ENCODE results near the gene ALG6.

ALG6 gene

DNA sequence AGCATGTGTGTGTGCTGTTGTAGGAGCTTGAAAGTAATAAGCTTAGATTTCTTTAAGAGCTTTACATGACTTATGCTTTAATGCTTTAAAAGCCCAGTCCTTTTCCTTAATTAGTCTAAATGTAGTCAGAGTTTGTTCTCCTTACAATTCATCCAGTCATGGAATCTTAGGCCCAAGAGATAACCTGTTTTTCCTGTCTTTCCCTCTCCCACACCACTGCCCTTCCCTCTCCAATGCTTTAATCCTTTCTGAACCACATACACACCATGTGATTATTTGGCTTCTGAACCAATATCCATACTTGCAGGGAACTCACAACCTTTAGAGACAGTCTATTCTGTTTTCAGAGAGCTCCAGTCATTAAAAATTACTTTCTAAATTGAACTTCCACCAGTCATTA lies 37.6 kb downstream of the ALG6 start:
- Histone ChIP-seq H3K36me3 (no peaks in the 10 kb centered on the region), H3K9me3 (no peaks in the 10 kb centered on the region), H3K4me1 (no peaks in the 10 kb centered on the region), H3K27me3 (no peaks in the 10 kb centered on the region), H3K4me3 (ENCODE audit: low read depth, low read length) (no peak overlapping the region)
- TF ChIP-seq, protein P1, sequence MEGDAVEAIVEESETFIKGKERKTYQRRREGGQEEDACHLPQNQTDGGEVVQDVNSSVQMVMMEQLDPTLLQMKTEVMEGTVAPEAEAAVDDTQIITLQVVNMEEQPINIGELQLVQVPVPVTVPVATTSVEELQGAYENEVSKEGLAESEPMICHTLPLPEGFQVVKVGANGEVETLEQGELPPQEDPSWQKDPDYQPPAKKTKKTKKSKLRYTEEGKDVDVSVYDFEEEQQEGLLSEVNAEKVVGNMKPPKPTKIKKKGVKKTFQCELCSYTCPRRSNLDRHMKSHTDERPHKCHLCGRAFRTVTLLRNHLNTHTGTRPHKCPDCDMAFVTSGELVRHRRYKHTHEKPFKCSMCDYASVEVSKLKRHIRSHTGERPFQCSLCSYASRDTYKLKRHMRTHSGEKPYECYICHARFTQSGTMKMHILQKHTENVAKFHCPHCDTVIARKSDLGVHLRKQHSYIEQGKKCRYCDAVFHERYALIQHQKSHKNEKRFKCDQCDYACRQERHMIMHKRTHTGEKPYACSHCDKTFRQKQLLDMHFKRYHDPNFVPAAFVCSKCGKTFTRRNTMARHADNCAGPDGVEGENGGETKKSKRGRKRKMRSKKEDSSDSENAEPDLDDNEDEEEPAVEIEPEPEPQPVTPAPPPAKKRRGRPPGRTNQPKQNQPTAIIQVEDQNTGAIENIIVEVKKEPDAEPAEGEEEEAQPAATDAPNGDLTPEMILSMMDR (IDR thresholded peaks at IDR 0.05; ENCODE audit: low read depth, low read length) = no peak
- no peak for DNase-seq

DNA sequence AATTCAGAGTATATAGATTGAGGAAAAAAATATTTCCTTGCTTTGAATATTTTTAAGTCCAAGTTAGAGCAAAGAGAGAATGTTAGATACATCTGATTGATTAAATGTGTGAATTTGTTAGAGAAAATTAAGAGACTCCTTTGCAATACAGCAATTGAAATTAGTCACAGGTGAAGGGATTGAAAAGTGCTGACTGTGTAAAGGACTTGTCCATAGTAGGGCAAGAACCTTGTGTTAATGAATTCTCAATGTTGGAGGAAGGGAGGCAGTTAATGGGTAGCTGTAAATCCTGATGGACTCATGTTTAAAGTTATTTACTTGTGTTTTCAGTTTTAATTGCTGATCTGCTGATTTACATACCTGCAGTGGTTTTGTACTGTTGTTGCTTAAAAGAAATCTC lies 38.6 kb downstream of the ALG6 start:
- H3K36me3 ChIP-seq = no peaks in the 10 kb centered on the region
- no peaks in the 10 kb centered on the region for H3K4me1 ChIP-seq
- no peak for DNase-seq
- no peaks in the 10 kb centered on the region for H3K27me3 ChIP-seq
- no peak overlapping the region for H3K4me3 ChIP-seq (ENCODE audit: low read depth, low read length)
- TF ChIP-seq, protein P1 (IDR thresholded peaks at IDR 0.05; ENCODE audit: low read depth, low read length) = no peak
- no peaks in the 10 kb centered on the region for H3K9me3 ChIP-seq

DNA sequence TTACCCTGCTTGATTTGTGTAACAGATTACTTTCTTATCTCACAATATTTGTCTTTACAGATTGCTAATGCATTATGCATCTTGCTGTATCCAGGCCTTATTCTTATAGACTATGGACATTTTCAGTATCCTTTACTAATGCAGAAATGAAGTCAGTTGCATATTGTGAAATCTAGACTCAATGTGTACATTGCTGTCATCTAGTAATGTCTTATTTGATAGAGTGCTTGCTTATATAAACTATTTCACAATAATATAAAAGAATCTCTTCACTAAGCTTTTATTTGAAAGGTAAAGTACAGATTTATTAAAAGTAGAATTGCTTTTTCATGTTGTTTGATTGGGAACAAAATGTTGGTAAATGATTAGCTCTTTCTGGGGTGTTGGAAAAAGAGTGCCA lies 39.6 kb downstream of the ALG6 start:
- Histone ChIP-seq H3K27me3 (no peaks in the 10 kb centered on the region), H3K9me3 (no peaks in the 10 kb centered on the region), H3K36me3 (no peaks in the 10 kb centered on the region), H3K4me1 (no peaks in the 10 kb centered on the region), H3K4me3 (ENCODE audit: low read depth, low read length) (no peak overlapping the region)
- TF ChIP-seq, protein P1 (IDR thresholded peaks at IDR 0.05; ENCODE audit: low read depth, low read length) = no peak
- no peak for DNase-seq

DNA sequence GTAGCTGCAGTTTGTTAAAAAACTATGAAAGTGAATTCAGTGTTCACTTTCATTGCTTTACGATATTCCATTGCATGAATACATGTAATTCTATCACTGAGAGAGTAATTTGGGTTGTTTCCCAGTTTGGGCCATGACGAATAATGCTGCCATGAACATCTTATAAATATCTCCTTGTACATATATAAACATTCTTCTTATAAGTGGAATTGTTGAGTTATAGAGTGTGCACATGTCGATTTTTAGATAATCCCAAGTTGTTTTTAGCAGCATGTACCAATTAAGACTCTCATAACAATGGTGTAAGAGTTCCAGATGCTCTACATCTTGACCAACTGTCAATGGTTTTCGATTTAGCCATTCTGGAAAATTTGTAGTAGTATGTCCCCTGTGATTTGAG lies 40.9 kb downstream of the ALG6 start:
- Histone ChIP-seq H3K4me3 (ENCODE audit: low read depth, low read length) (no peak overlapping the region), H3K9me3 (no peaks in the 10 kb centered on the region), H3K27me3 (no peaks in the 10 kb centered on the region), H3K4me1 (no peaks in the 10 kb centered on the region), H3K36me3 (no peaks in the 10 kb centered on the region)
- TF ChIP-seq, protein P1 (IDR thresholded peaks at IDR 0.05; ENCODE audit: low read depth, low read length) = no peak
- no peak for DNase-seq

DNA sequence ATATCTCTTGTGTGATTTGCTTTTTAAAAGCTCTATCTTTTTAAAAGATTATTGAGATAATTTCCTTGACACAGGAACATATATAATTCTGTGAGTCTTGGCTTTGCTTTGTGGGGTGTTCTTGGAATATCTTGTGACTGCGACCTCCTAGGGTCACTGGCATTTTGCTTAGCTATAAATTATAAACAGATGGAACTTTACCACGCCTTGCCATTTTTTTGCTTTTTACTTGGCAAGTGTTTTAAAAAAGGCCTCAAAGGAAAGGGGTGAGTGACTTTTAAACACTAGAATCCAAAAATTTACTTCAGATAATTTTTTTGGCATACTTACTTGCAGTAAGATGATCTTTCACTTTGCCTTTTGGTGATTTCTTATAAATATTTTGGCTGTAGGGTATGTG lies 43.6 kb downstream of the ALG6 start:
- TF ChIP-seq, protein P1 (IDR thresholded peaks at IDR 0.05; ENCODE audit: low read depth, low read length) = no peak
- Histone ChIP-seq H3K9me3 (no peaks in the 10 kb centered on the region), H3K27me3 (no peaks in the 10 kb centered on the region), H3K4me3 (ENCODE audit: low read depth, low read length) (no peak overlapping the region), H3K36me3 (no peaks in the 10 kb centered on the region), H3K4me1 (no peaks in the 10 kb centered on the region)
- DNase-seq = no peak

DNA sequence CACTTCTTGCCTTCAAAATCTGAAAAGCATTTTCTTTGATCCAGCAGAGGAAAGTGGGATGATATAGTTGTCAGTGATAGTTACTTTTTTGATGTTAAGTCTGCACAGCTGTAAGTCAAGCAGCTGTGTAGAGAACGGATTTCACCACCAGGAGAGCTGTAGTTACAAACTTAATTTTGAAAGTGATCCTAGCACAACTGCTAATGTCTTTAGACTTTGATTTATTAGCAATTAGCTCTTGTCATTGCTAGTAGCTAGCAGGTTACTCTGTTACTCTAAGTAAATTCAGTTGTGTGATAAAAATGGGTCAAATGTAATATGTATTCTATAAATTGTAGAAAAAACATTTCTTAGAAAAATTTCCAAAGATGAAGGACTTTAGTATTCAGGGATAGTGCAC lies 46.0 kb downstream of the ALG6 start:
- H3K36me3 ChIP-seq = no peaks in the 10 kb centered on the region
- H3K4me3 ChIP-seq (ENCODE audit: low read depth, low read length) = no peak overlapping the region
- TF ChIP-seq, protein P1 (IDR thresholded peaks at IDR 0.05; ENCODE audit: low read depth, low read length) = no peak
- H3K9me3 ChIP-seq = no peaks in the 10 kb centered on the region
- no peak for DNase-seq
- H3K27me3 ChIP-seq = no peaks in the 10 kb centered on the region
- H3K4me1 ChIP-seq = no peaks in the 10 kb centered on the region

All from BE2C (cell line).